ENCODE results near the gene HDC. TPM values are rescaled to one million over a fixed set of nuclear protein-coding genes. Genes with fewer than 3 reads are reported as not detected.

HDC gene
- polyA plus RNA-seq, 1 of the 3 experiments (the other 2 are of a cell fraction), result not detected

DNA sequence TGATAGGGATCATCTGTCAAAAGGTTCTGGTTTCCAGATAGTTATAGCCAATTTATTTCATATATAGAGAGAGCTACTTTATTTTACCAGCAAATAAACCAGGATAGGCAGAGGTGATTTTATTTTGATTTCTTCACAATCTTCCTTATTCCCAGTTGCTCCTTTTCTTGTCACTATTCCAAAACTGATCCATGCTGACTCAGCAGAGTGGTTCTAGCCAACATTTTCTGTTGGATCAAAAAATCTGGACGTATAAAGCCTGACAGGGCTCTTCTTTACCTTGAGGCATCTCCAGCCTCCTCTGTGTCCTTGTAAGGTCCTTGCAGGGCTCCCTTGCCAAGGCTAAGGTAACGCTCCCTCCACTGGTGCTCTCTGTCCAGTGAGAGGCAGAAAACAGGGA lies 15.8 kb downstream of the HDC start:
- H3K79me2 ChIP-seq (ENCODE audit: insufficient read depth), result no peaks in the 10 kb centered on the region
- ChIA-PET CTCF (interaction anchor here (1.4 kb wide), 1 partner anchor 9 kb away, joined by 3 read pairs; no protein-coding TSS in a partner anchor), POLR2A (no interaction called here)
- H3K9me3 ChIP-seq, result no peaks in the 10 kb centered on the region
- no peak overlapping the region for H3K9ac ChIP-seq
- WGBS (ENCODE audit: low lambda C conversion rate), result 76% methylated on average over 2 of the region's 2 CpGs
- H3K27ac ChIP-seq (ENCODE audit: low read depth in 2 of 2, low read length in 1 of 2), result no peak overlapping the region
- H3K27me3 ChIP-seq (ENCODE audit: insufficient read depth), result no peaks in the 10 kb centered on the region
- TF ChIP-seq JUND (IDR thresholded peaks at IDR 0.05) (no peak), SIN3A (IDR thresholded peaks at IDR 0.05; ENCODE audit: borderline replicate concordance, low read depth, low read length) (no peak), RAD21 (IDR thresholded peaks at IDR 0.05; ENCODE audit: low read length) (no peak), USF1 (IDR thresholded peaks at IDR 0.05; ENCODE audit: borderline replicate concordance, low read depth) (no peak), FOSL2 (IDR thresholded peaks at IDR 0.05; ENCODE audit: borderline replicate concordance, low read depth) (no peak), EP300 (IDR thresholded peaks at IDR 0.05; ENCODE audit: borderline replicate concordance in 1 of 2, low read depth in 1 of 2, low read length in 1 of 2) (no peak), TEAD4 (IDR thresholded peaks at IDR 0.05; ENCODE audit: borderline replicate concordance, insufficient read depth) (no peak), FOXJ3 (CRISPR knock-in tag; IDR thresholded peaks at IDR 0.05) (no peak), USF2 (IDR thresholded peaks at IDR 0.05; ENCODE audit: borderline replicate concordance, low read depth, low read length) (no peak), MEF2A (IDR thresholded peaks at IDR 0.05; ENCODE audit: borderline replicate concordance, low read depth) (no peak), ELF1 (IDR thresholded peaks at IDR 0.05) (no peak), RCOR1 (IDR thresholded peaks at IDR 0.05; ENCODE audit: low read length) (no peak), GATA2 (CRISPR knock-in tag; IDR thresholded peaks at IDR 0.05) (no peak), YY1 (IDR thresholded peaks at IDR 0.05; ENCODE audit: low read depth) (no peak), MXI1 (IDR thresholded peaks at IDR 0.05; ENCODE audit: low read depth, low read length) (no peak), FOXM1 (IDR thresholded peaks at IDR 0.05; ENCODE audit: low read depth) (no peak)
- TF ChIP-seq, protein P1, sequence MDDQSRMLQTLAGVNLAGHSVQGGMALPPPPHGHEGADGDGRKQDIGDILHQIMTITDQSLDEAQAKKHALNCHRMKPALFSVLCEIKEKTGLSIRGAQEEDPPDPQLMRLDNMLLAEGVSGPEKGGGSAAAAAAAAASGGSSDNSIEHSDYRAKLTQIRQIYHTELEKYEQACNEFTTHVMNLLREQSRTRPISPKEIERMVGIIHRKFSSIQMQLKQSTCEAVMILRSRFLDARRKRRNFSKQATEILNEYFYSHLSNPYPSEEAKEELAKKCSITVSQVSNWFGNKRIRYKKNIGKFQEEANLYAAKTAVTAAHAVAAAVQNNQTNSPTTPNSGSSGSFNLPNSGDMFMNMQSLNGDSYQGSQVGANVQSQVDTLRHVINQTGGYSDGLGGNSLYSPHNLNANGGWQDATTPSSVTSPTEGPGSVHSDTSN (IDR thresholded peaks at IDR 0.05), result no peak
- TF ChIP-seq, protein P2, sequence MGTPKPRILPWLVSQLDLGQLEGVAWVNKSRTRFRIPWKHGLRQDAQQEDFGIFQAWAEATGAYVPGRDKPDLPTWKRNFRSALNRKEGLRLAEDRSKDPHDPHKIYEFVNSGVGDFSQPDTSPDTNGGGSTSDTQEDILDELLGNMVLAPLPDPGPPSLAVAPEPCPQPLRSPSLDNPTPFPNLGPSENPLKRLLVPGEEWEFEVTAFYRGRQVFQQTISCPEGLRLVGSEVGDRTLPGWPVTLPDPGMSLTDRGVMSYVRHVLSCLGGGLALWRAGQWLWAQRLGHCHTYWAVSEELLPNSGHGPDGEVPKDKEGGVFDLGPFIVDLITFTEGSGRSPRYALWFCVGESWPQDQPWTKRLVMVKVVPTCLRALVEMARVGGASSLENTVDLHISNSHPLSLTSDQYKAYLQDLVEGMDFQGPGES (IDR thresholded peaks at IDR 0.05; ENCODE audit: low read depth, low read length), result no peak
- TF ChIP-seq, protein P3, sequence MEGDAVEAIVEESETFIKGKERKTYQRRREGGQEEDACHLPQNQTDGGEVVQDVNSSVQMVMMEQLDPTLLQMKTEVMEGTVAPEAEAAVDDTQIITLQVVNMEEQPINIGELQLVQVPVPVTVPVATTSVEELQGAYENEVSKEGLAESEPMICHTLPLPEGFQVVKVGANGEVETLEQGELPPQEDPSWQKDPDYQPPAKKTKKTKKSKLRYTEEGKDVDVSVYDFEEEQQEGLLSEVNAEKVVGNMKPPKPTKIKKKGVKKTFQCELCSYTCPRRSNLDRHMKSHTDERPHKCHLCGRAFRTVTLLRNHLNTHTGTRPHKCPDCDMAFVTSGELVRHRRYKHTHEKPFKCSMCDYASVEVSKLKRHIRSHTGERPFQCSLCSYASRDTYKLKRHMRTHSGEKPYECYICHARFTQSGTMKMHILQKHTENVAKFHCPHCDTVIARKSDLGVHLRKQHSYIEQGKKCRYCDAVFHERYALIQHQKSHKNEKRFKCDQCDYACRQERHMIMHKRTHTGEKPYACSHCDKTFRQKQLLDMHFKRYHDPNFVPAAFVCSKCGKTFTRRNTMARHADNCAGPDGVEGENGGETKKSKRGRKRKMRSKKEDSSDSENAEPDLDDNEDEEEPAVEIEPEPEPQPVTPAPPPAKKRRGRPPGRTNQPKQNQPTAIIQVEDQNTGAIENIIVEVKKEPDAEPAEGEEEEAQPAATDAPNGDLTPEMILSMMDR (IDR thresholded peaks at IDR 0.05), result no peak
- TF ChIP-seq, protein P4, sequence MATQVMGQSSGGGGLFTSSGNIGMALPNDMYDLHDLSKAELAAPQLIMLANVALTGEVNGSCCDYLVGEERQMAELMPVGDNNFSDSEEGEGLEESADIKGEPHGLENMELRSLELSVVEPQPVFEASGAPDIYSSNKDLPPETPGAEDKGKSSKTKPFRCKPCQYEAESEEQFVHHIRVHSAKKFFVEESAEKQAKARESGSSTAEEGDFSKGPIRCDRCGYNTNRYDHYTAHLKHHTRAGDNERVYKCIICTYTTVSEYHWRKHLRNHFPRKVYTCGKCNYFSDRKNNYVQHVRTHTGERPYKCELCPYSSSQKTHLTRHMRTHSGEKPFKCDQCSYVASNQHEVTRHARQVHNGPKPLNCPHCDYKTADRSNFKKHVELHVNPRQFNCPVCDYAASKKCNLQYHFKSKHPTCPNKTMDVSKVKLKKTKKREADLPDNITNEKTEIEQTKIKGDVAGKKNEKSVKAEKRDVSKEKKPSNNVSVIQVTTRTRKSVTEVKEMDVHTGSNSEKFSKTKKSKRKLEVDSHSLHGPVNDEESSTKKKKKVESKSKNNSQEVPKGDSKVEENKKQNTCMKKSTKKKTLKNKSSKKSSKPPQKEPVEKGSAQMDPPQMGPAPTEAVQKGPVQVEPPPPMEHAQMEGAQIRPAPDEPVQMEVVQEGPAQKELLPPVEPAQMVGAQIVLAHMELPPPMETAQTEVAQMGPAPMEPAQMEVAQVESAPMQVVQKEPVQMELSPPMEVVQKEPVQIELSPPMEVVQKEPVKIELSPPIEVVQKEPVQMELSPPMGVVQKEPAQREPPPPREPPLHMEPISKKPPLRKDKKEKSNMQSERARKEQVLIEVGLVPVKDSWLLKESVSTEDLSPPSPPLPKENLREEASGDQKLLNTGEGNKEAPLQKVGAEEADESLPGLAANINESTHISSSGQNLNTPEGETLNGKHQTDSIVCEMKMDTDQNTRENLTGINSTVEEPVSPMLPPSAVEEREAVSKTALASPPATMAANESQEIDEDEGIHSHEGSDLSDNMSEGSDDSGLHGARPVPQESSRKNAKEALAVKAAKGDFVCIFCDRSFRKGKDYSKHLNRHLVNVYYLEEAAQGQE (IDR thresholded peaks at IDR 0.05; ENCODE audit: low read depth, low read length), result no peak
- no peaks in the 10 kb centered on the region for H4K20me1 ChIP-seq (ENCODE audit: insufficient read depth)
- no peak for DNase-seq
- H3K9me2 ChIP-seq, result no peaks in the 10 kb centered on the region
- no peak overlapping the region for H3K4me2 ChIP-seq
- no peaks in the 10 kb centered on the region for H3F3A ChIP-seq (replicated peaks; ENCODE audit: insufficient read depth)
- H3K36me3 ChIP-seq (replicated peaks in 1 of 2; ENCODE audit: control insufficient read depth in 1 of 2, insufficient read depth in 2 of 2, low read length in 1 of 2), result no peaks in the 10 kb centered on the region
- H3K4me3 ChIP-seq (ENCODE audit: low read depth in 2 of 2, low read length in 1 of 2), result no peak overlapping the region
- H3K4me1 ChIP-seq (ENCODE audit: control insufficient read depth in 1 of 2, insufficient read depth in 2 of 2, low read depth in 1 of 2, low read length in 1 of 2), result peaks cover 0 to 7% of the 10 kb centered on the region in 2 experiments; a peak in 1 of 4 replicates
- no peak overlapping the region for H2AFZ ChIP-seq (ENCODE audit: low read depth)

All from SK-N-SH (cell line).